NCI-H82 (cell line): ENCODE measurements around the gene PSMC5.
"Not testable (repeated sequence)": the region's sequence is repeated elsewhere in the genome, so short reads cannot be mapped to it uniquely, and the experiment has no call there.

ENCODE experiments used
- DNase-seq: peaks from one replicate; lab custom pipeline; 2025; lab: John Stamatoyannopoulos, UW

The PSMC5 gene

GRCh38 chr17:63840591-63841349 lies 13.5 kb downstream of the PSMC5 start:
- peak; percentile 43 for DNase-seq

- DNase-seq = peak; percentile 65
These were observed 14.3 kb downstream of the PSMC5 start for GRCh38 chr17:63841350-63842172.

GRCh38 chr17:63842173-63842539 lies 14.9 kb downstream of the PSMC5 start:
- DNase-seq = peak; percentile 73

GRCh38 chr17:63842540-63843386 lies 15.5 kb downstream of the PSMC5 start, which contains the start of gene SMARCD2:
Gene SMARCD2, minus strand, starts transcription at chr17:63842685. Its CDS starts 11 bp downstream, at chr17:63842674.
- DNase-seq = peak; percentile 99

- not testable (repeated sequence) for DNase-seq
These were observed 16.2 kb downstream of the PSMC5 start for GRCh38 chr17:63843387-63843888.

- peak; percentile 67 for DNase-seq
These were observed 16.9 kb downstream of the PSMC5 start for GRCh38 chr17:63843910-63844677.

GRCh38 chr17:63845509-63845908 lies 18.3 kb downstream of the PSMC5 start:
- no peak for DNase-seq

- DNase-seq = no peak
These were observed 20.5 kb downstream of the PSMC5 start for GRCh38 chr17:63847525-63848249.

- no peak for DNase-seq
These were observed 21.8 kb downstream of the PSMC5 start for GRCh38 chr17:63848834-63849689.

- no peak for DNase-seq
These were observed 23.2 kb downstream of the PSMC5 start for GRCh38 chr17:63850401-63850800.

GRCh38 chr17:63853260-63853659 lies 26.0 kb downstream of the PSMC5 start:
- peak; percentile 43 for DNase-seq

- no peak for DNase-seq
These were observed 27.5 kb downstream of the PSMC5 start for GRCh38 chr17:63854709-63855108.

- DNase-seq = no peak
These were observed 28.0 kb downstream of the PSMC5 start for GRCh38 chr17:63855185-63855584.

GRCh38 chr17:63856425-63856824 lies 29.2 kb downstream of the PSMC5 start:
- DNase-seq = not testable (repeated sequence)

GRCh38 chr17:63859257-63859656 lies 32.0 kb downstream of the PSMC5 start:
- no peak for DNase-seq

- DNase-seq = peak; percentile 32
These were observed 39.4 kb downstream of the PSMC5 start for GRCh38 chr17:63866625-63867024.

- not testable (repeated sequence) for DNase-seq
These were observed 42.5 kb downstream of the PSMC5 start for GRCh38 chr17:63869491-63870291.

- DNase-seq = not testable (repeated sequence)
These were observed 43.0 kb downstream of the PSMC5 start for GRCh38 chr17:63870292-63870665.
